Thyroid gland (tissue), 4 donors: ENCODE measurements around the gene BCR.

Experiments
- POLR2A ChIP-seq, 2 donors: fragments of 450-650 bp; IDR thresholded peaks; one replicate each; pipeline ENCODE4 v1.6.1; 2017; ENCODE audit warnings: antibody characterized with exemption in 2 of 2, mild to moderate bottlenecking in 2 of 2, moderate library complexity in 1 of 2
- TF ChIP-seq, protein P1 (sequence below), 6 experiments: fragments of 200-600 bp in 3 of 6; fragments of 450-650 bp in 3 of 6; sonication (generic) in 3 of 6; IDR thresholded peaks; one replicate each; pipeline ENCODE4 v1.5.1; 2016 to 2019; ENCODE audit warnings: antibody characterized with exemption in 6 of 6, mild to moderate bottlenecking in 2 of 6, inconsistent platforms in 1 of 6, moderate library complexity in 1 of 6

GRCh38 chr22:23258826-23259170 lies 78.5 kb downstream of the BCR start:
- TF ChIP-seq, protein P1, sequence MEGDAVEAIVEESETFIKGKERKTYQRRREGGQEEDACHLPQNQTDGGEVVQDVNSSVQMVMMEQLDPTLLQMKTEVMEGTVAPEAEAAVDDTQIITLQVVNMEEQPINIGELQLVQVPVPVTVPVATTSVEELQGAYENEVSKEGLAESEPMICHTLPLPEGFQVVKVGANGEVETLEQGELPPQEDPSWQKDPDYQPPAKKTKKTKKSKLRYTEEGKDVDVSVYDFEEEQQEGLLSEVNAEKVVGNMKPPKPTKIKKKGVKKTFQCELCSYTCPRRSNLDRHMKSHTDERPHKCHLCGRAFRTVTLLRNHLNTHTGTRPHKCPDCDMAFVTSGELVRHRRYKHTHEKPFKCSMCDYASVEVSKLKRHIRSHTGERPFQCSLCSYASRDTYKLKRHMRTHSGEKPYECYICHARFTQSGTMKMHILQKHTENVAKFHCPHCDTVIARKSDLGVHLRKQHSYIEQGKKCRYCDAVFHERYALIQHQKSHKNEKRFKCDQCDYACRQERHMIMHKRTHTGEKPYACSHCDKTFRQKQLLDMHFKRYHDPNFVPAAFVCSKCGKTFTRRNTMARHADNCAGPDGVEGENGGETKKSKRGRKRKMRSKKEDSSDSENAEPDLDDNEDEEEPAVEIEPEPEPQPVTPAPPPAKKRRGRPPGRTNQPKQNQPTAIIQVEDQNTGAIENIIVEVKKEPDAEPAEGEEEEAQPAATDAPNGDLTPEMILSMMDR (IDR thresholded peaks at IDR 0.05): no peak
- TF ChIP-seq POLR2A (IDR thresholded peaks at IDR 0.05): no peak
